GM10248 (cell line): ENCODE measurements around the gene PLD6.

Experiments
- CTCF ChIA-PET: fragments of 300-600 bp; sonication (Branson Sonifier 250); formaldehyde crosslinking; extraction: SDS; loops from one replicate; lab custom pipeline; 2021; ENCODE audit warnings: antibody characterized with exemption; lab: Yijun Ruan, JAX
- POLR2A ChIA-PET: fragments of 350-650 bp; sonication (Branson Sonifier 250); formaldehyde crosslinking; extraction: SDS; loops from one replicate; lab custom pipeline; 2020; ENCODE audit warnings: antibody characterized with exemption; lab: Yijun Ruan, JAX
- DNase-seq: peaks from one replicate; pipeline ENCODE4 v3.0.0; 2012; ENCODE audit errors: extremely low spot score
- TF ChIP-seq, protein P1 (sequence below): IDR thresholded peaks from 2 replicates; pipeline ENCODE4 v1.5.1; 2012; ENCODE audit warnings: mild to moderate bottlenecking, low read depth; ENCODE audit errors: extremely low read depth, missing control alignments, control extremely low read depth

PLD6 gene

GRCh38 chr17:17213775-17214174 is 7.6 kb upstream of the PLD6 start:
- no peak for DNase-seq
- ChIA-PET CTCF (no interaction called here), POLR2A (interaction anchor here (0.6 kb wide), 1 partner anchor 85 kb away, joined by 3 read pairs; no protein-coding TSS in a partner anchor)
- TF ChIP-seq, protein P1, sequence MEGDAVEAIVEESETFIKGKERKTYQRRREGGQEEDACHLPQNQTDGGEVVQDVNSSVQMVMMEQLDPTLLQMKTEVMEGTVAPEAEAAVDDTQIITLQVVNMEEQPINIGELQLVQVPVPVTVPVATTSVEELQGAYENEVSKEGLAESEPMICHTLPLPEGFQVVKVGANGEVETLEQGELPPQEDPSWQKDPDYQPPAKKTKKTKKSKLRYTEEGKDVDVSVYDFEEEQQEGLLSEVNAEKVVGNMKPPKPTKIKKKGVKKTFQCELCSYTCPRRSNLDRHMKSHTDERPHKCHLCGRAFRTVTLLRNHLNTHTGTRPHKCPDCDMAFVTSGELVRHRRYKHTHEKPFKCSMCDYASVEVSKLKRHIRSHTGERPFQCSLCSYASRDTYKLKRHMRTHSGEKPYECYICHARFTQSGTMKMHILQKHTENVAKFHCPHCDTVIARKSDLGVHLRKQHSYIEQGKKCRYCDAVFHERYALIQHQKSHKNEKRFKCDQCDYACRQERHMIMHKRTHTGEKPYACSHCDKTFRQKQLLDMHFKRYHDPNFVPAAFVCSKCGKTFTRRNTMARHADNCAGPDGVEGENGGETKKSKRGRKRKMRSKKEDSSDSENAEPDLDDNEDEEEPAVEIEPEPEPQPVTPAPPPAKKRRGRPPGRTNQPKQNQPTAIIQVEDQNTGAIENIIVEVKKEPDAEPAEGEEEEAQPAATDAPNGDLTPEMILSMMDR: no peak

DNA sequence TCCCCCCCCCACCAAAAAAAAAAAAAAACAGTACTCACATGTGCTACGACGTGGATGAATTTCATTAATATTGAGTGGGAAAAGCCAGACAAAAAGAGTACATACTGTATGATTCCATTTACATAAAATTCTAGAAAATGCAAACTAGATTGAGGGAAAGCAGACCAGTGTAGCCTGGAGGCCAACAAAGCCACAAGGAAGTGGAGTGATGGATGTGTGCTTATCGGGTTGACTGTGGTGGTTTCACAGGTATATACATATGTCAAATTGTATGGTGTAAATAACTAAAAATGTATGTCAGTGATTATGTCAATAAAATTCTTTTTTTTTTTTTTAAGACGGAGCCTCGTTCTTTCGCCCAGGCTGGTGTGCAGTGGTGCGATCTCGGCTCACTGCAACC is 1.9 kb upstream of the PLD6 start:
- ChIA-PET CTCF (interaction anchor here (1.1 to 1.5 kb wide), 2 partner anchors 13 to 25 kb away, joined by 3 to 5 read pairs; no protein-coding TSS in a partner anchor), POLR2A (no interaction called here)
- TF ChIP-seq, protein P1: no peak
- DNase-seq: no peak

DNA sequence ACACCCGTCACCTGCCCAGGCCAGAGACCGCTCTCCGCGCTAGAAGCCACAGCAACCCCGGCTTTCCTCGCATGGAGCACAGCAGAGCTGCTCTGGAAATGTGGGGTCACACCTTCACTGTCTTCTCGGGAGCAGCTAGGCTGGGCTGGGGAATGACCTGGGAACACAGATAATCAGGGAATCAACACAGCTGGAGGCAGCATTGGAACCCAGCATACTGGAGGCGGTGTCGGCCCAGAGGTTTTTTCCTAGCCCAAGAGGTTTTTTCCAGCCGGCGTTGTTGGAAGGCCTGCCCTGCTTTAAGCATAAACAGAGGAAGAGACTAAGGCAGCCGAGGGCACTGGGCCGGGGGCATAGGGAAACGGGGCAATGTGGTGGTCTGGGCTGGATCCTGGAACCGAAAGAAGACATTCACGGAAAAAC is 791 bp upstream of the PLD6 start:
- CTCF ChIA-PET: interaction anchor here (1.1 to 1.5 kb wide), 4 partner anchors 14 to 290 kb away, joined by 3 to 5 read pairs (median 3); no protein-coding TSS in a partner anchor
- POLR2A ChIA-PET: no interaction called here
- no peak for DNase-seq
- TF ChIP-seq, protein P1: no peak

DNA sequence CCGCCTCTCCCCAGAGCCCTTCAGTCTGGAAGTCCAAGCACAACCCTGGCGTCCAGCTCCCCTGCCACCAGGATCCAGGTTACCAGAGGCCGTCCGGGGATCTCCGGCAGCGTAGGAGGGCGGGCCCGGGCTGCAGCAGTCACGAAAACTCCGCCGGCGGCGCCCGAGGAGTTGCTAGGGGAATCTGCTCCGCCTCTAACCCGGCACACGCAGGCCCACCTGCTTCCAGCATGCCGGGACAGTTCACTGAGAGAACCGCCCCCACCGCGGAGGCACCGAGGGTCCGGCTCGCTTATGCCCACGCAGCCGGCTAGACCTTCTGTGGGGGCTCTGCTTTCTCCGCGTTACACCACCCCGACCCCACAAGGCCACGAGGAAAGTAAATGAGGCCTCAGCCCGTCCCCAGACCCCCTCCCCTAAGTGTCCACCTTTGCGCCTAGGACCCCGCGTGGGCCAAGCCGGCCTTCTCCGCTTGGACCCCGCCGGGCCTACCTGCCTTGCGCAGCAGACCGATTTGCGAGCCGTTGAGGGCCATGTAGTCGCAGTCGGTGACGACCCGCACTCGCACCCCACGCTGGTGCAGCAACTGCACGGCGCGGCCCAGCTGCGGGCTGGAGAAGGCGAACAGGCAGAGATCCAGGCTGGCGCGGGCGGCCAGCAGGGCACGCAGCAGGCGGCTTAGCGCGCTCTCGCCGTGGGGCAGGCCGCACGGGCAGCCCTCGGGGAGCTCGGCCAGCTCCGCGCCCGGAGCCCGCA is 587 bp downstream of the PLD6 start:
- ChIA-PET POLR2A (no interaction called here), CTCF (interaction anchor here (1.4 kb wide), 1 partner anchor 9 kb away, joined by 3 read pairs; no protein-coding TSS in a partner anchor)
- peak; percentile 89 for DNase-seq
- TF ChIP-seq, protein P1: no peak

DNA sequence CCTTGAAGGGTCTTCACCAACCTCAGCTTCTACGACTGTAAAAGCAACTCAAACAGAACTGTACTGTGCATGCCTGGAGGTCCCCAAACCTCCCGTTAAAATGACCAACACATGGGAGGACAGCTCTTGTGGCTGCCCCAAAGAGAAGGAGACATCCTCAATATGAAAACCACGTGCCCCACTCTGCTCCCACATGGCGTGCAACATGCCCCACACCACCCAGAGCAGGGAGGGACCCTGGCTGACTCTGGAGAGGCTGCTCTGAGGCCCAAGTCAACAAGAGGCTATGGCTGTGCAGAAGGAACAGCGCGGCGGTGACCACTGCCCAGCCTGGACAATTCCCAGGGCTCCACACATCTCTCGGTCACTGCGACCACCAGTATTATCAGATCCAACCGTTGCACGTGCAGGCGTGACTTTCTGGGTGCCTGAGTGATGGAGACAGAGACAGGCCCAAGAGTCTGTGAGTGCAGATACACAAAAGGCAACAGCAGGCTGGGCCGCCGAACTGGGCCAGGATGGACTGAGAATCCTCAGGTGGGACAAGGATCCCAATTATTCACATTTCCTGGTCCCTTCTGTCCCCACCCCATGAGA is 1.4 kb downstream of the PLD6 start:
- ChIA-PET POLR2A (no interaction called here), CTCF (interaction anchor here (0.8 to 1.4 kb wide), 2 partner anchors 8 to 96 kb away, joined by 3 read pairs; no protein-coding TSS in a partner anchor)
- DNase-seq: no peak
- TF ChIP-seq, protein P1: no peak

DNA sequence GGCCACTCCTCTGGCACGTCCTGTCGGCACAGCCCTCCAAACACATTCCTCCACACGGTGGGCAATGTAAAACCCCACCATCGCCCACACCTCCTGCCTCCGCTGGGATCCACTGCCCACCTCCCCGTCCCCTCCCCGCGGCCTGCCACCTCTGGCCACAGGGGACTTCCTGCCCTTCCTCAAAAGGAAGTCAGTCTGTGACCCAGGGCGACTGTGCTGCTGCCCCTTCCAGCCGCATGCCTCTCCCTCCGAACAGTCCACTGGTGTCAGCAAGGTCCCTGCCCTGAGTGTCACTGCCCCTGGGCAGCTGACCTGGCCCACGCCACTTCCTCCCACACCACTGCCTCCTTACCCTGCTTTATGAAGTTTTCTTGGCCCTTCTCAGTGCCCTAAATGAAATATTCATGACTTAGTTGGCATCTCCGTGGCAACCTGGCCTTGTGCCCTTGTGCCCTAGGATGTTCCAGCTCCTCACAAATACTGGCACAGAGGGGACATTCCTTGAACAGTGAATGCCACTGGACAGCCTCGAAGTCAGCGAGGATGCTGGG is 2.0 kb downstream of the PLD6 start:
- TF ChIP-seq, protein P1: no peak
- no peak for DNase-seq
- ChIA-PET CTCF (interaction anchor here (0.8 kb wide), 1 partner anchor 96 kb away, joined by 3 read pairs; no protein-coding TSS in a partner anchor), POLR2A (no interaction called here)
